Measurements from ENCODE around the gene ASB18. TPM values are rescaled to one million over a fixed set of nuclear protein-coding genes. Genes with fewer than 3 reads are reported as not detected.

The ASB18 gene
- total and polyA plus RNA-seq, 2 of the 13 experiments (the other 11 are each of a cell fraction or from before 2014, with no cell fraction given): not detected

GRCh38 chr2:236273126-236273525, 8.9 kb upstream of the ASB18 start:
- intact Hi-C loops (cut with micrococcal nuclease; ENCODE audit: unreplicated experiment) (no loop called here), in situ Hi-C loops (cut with HindIII; ENCODE audit: extremely low pct_ligation_motif_present, low pct_unique_long_range_greater_than_20kb) (no loop called here)
- BruUV-seq (replicated peaks): no TSS peak
- Histone ChIP-seq H4K20me1 (ENCODE audit: insufficient read depth, low read length) (no peaks in the 10 kb centered on the region), H3K79me2 (ENCODE audit: insufficient read depth, low read length) (no peaks in the 10 kb centered on the region), H3K36me3 (replicated peaks in 1 of 2; ENCODE audit: control insufficient read depth in 1 of 2, insufficient read depth in 2 of 2, low read length in 2 of 2) (no peaks in the 10 kb centered on the region), H3K9ac (ENCODE audit: insufficient read depth, low read depth, low read length) (no peak overlapping the region), H3K27ac (ENCODE audit: extremely low read length, insufficient read depth, low read length) (no peak overlapping the region), H3K4me1 (ENCODE audit: insufficient read depth, low read length) (no peaks in the 10 kb centered on the region), H3K4me2 (ENCODE audit: low read depth, low read length) (no peak overlapping the region), H3K9me3 (ENCODE audit: low read length) (peaks cover 19% of the 10 kb centered on the region), H2AFZ (ENCODE audit: low read length) (no peak overlapping the region), H3K27me3 (ENCODE audit: control insufficient read depth in 1 of 2, insufficient read depth in 2 of 2, low read length in 2 of 2) (peaks cover 0 to 2% of the 10 kb centered on the region in 2 experiments; a peak in 1 of 5 replicates), H3K4me3 (replicated peaks in 1 of 3; ENCODE audit: insufficient read depth in 1 of 3, low read depth in 2 of 3, low read length in 3 of 3) (no peak overlapping the region)
- POLR2A ChIA-PET: no interaction called here
- no peak for FAIRE-seq
- no peak for DNase-seq (ENCODE audit: low spot score)
- no peak for ATAC-seq
- TF ChIP-seq ZNF251 (CRISPR knock-in tag; IDR thresholded peaks at IDR 0.05) (no peak), SKIL (CRISPR knock-in tag; IDR thresholded peaks at IDR 0.05; ENCODE audit: borderline replicate concordance) (no peak), PRMT3 (CRISPR knock-in tag; IDR thresholded peaks at IDR 0.05; ENCODE audit: borderline replicate concordance, low read depth) (no peak), RELA (CRISPR knock-in tag; IDR thresholded peaks at IDR 0.05) (no peak), CERS6 (CRISPR knock-in tag; IDR thresholded peaks at IDR 0.05) (no peak), ATF7 (IDR thresholded peaks at IDR 0.05) (no peak), ATF7 (CRISPR knock-in tag; IDR thresholded peaks at IDR 0.05) (no peak)
- WGBS (ENCODE audit: low lambda C conversion rate): 38% methylated on average over 3 of the region's 3 CpGs
- CTCF ChIA-PET (ENCODE audit: low intra/inter-chr PET ratio, low total read pairs): no interaction called here
